Measurements from ENCODE around the gene SRMS. TPM values are rescaled to one million over a fixed set of nuclear protein-coding genes. Genes with fewer than 3 reads are reported as not detected.
A peak's percentile ranks its signal among the peaks of the same experiment; 100 is the strongest.

Gene SRMS
- total RNA-seq, 1 donor from 2014 or later: not detected

GRCh38 chr20:63533388-63533787 is 14.2 kb downstream of the SRMS start:
- Mint-ChIP-seq H3K4me1 (ENCODE audit: unreplicated experiment) (peaks cover 8% of the 10 kb centered on the region), H3K27me3 (no peaks in the 10 kb centered on the region), H3K27ac (no peak overlapping the region), H3K4me3 (no peak overlapping the region), H3K36me3 (no peaks in the 10 kb centered on the region), H3K9me3 (no peaks in the 10 kb centered on the region)
- TF ChIP-seq, protein P1, sequence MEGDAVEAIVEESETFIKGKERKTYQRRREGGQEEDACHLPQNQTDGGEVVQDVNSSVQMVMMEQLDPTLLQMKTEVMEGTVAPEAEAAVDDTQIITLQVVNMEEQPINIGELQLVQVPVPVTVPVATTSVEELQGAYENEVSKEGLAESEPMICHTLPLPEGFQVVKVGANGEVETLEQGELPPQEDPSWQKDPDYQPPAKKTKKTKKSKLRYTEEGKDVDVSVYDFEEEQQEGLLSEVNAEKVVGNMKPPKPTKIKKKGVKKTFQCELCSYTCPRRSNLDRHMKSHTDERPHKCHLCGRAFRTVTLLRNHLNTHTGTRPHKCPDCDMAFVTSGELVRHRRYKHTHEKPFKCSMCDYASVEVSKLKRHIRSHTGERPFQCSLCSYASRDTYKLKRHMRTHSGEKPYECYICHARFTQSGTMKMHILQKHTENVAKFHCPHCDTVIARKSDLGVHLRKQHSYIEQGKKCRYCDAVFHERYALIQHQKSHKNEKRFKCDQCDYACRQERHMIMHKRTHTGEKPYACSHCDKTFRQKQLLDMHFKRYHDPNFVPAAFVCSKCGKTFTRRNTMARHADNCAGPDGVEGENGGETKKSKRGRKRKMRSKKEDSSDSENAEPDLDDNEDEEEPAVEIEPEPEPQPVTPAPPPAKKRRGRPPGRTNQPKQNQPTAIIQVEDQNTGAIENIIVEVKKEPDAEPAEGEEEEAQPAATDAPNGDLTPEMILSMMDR (conservative IDR thresholded peaks at IDR 0.05): no peak
- no peak for DNase-seq (ENCODE audit: extremely low spot score, unreplicated experiment)

DNA sequence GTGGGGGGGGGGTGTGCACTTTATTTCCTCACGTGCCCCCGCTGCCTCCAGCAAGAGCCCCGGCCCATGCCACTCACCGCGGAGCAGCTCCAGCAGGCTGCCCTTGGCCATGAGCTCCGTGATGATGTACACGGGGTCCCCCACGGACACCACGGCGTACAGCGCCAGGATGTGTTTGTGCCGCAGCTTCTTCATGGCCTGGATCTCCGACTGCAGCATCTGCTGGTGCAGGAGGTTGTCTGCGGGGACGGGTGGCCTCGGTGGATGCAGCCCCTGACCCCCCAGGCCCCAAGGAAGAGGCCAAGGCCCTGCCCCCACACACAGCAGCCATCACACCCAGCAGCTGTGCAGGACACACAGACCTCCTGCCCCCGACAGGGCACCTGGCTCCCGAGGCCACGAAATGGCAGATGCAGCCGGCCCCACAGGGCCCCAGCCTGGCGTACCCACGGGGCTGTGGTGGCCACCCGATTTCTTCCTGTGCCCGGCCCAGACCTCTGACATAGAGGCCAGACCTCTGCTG is 15.0 kb downstream of the SRMS start:
- Mint-ChIP-seq H3K27me3 (no peaks in the 10 kb centered on the region), H3K4me3 (no peak overlapping the region), H3K27ac (peak overlapping the region; percentile 24), H3K36me3 (no peaks in the 10 kb centered on the region), H3K4me1 (ENCODE audit: unreplicated experiment) (peaks cover 8% of the 10 kb centered on the region), H3K9me3 (no peaks in the 10 kb centered on the region)
- TF ChIP-seq, protein P1 (conservative IDR thresholded peaks at IDR 0.05): no peak
- no peak for DNase-seq (ENCODE audit: extremely low spot score, unreplicated experiment)

DNA sequence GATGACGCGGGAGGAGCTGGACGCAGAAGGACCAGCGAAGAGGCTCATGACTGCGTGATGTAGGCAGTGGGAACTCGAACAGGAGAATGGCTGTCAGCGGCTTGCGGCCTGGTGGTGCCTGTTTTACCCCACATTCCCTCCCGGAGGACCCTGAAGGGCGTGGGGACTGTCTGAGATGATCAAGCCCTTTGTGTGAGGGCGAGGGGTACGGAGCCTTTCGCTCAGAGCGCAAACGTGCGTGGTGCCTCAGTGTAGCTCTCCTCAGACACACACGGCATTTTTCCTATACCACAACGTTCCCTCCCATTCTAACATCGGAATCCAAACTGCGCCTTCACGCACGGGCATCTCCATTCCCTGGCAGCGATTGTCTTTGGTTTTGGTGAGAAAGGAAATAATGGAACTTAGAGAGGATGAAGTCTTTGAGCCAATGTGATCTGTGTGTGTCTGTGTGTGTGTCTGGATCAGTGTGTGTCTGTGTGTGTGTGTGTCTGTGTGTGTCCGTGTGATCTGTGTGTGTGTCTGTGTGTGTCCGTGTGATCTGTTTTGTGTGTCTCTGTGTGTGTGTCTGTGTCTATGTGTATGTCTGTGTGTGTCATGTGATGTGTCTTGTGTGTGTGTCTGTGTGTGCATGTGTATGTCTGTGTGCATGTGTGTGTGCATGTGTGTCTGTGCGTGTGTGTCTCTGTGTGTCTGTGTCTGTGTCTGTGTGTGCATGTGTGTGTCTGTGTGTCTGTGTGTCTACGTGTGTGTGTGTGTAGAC is 15.7 kb downstream of the SRMS start:
- Mint-ChIP-seq H3K27me3 (no peaks in the 10 kb centered on the region), H3K4me1 (ENCODE audit: unreplicated experiment) (peaks cover 8% of the 10 kb centered on the region), H3K27ac (peak overlapping the region; percentile 24), H3K36me3 (no peaks in the 10 kb centered on the region), H3K9me3 (no peaks in the 10 kb centered on the region), H3K4me3 (peak overlapping the region; percentile 9)
- DNase-seq (ENCODE audit: extremely low spot score, unreplicated experiment): no peak
- TF ChIP-seq, protein P1 (conservative IDR thresholded peaks at IDR 0.05): no peak

DNA sequence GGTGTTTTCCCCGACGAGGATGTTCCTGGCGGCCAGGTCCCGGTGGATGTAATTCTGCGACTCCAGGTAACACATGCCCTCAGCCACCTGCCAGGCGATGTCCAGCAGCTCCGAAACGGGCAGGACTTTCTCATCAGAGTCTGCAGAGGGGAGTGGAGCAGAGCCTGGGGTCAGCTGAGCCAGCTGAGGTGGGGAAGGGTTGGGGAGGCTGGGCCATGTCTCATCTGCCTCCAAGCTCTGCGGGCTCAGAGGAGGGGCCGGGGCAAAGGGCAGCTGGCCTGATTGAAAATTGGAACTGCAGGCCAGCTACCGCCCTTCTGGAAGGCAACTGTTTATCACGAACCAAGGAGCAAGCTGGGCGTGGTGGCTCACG is 16.8 kb downstream of the SRMS start:
- no peak overlapping the region for H3K27ac Mint-ChIP-seq
- no peak overlapping the region for H3K4me3 Mint-ChIP-seq
- no peaks in the 10 kb centered on the region for H3K9me3 Mint-ChIP-seq
- no peaks in the 10 kb centered on the region for H3K36me3 Mint-ChIP-seq
- H3K4me1 Mint-ChIP-seq (ENCODE audit: unreplicated experiment): peaks cover 5% of the 10 kb centered on the region
- no peaks in the 10 kb centered on the region for H3K27me3 Mint-ChIP-seq
- TF ChIP-seq, protein P1 (conservative IDR thresholded peaks at IDR 0.05): no peak
- DNase-seq (ENCODE audit: extremely low spot score, unreplicated experiment): no peak

GRCh38 chr20:63529861-63530787 is 17.4 kb downstream of the SRMS start:
- no peak for DNase-seq (ENCODE audit: extremely low spot score, unreplicated experiment)
- Mint-ChIP-seq H3K9me3 (no peaks in the 10 kb centered on the region), H3K36me3 (no peaks in the 10 kb centered on the region), H3K4me3 (no peak overlapping the region), H3K27ac (no peak overlapping the region), H3K27me3 (no peaks in the 10 kb centered on the region), H3K4me1 (ENCODE audit: unreplicated experiment) (peaks cover 6% of the 10 kb centered on the region)
- TF ChIP-seq, protein P1 (conservative IDR thresholded peaks at IDR 0.05): no peak

Data from type B pancreatic cell (in vitro differentiated cells).